ENCODE results near the gene CORO7. TPM values are rescaled to one million over a fixed set of nuclear protein-coding genes. Genes with fewer than 3 reads are reported as not detected.
"Not testable (repeated sequence)": the region's sequence is repeated elsewhere in the genome, so short reads cannot be mapped to it uniquely, and the experiment has no call there.

CORO7 gene
- polyA plus RNA-seq, 5 donors, result 13.9 to 26.1 (median 18.5) TPM

DNA sequence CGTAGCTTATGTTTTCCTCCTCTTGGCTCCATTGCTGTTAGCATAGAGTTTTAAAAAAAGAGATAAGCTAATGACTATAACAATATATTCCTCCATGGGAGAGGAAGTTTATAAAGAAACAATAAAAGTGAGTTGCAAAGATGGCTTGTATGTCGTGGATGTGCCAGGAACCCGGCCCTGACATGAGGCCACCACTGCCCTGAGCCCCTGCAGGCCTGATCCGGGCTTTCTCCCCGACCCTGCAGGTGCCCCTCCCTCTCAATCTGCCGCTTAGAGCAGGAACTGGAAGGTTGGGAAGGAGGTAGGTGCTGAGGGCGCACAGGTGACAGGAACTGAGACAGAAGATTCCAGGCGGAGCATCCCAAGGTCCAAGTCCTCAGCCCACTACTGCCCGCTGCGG, 76.9 kb downstream of the CORO7 start:
- no peak for DNase-seq

GRCh38 chr16:4338712-4339299, 77.6 kb downstream of the CORO7 start:
- no peak for DNase-seq

GRCh38 chr16:4338125-4338582, 78.2 kb downstream of the CORO7 start:
- no peak for DNase-seq

- no peak for DNase-seq
Measured at GRCh38 chr16:4337540-4338088, 78.8 kb downstream of the CORO7 start.

DNA sequence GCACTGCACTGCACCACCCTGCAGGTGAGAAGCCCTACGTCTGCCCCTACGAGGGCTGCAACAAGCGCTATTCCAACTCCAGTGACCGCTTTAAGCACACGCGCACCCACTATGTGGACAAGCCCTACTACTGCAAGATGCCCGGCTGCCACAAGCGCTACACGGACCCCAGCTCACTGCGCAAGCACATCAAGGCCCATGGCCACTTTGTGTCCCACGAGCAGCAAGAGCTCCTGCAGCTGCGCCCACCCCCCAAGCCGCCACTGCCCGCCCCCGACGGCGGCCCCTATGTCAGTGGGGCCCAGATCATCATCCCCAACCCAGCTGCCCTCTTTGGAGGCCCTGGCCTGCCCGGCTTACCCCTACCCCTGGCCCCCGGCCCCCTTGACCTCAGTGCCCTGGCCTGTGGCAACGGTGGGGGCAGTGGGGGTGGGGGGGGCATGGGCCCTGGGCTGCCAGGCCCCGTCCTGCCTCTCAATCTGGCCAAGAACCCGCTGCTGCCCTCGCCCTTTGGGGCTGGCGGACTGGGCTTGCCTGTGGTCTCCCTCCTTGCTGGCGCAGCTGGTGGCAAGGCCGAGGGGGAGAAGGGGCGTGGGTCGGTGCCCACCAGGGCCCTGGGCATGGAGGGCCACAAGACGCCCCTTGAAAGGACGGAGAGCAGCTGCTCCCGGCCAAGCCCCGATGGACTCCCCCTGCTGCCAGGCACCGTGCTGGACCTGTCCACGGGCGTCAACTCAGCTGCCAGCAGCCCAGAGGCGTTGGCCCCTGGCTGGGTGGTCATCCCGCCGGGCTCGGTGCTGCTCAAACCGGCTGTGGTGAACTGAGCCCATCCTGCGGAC, 79.5 kb downstream of the CORO7 start:
- DNase-seq, result no peak

- no peak for DNase-seq
Measured at GRCh38 chr16:4334724-4335495, 81.5 kb downstream of the CORO7 start.

DNA sequence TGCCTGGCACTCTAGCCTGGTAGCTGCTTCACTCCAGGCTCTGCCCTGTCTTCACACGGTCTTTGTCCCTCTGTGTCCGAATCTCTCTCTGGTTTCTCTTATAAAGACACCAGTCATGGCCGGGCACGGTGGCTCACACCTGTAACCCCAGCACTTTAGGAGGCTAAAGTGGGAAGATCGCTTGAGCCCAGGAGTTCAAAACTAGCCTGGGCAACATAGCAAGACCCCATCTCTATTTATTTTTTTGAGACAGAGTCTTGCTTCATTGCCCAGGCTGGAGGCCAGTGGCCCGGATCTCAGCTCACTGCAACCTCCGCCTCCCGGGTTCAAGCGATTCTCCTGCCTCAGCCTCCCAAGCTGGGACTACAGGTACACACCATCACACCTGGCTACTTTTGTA, 82.7 kb downstream of the CORO7 start:
- DNase-seq, result not testable (repeated sequence)

DNA sequence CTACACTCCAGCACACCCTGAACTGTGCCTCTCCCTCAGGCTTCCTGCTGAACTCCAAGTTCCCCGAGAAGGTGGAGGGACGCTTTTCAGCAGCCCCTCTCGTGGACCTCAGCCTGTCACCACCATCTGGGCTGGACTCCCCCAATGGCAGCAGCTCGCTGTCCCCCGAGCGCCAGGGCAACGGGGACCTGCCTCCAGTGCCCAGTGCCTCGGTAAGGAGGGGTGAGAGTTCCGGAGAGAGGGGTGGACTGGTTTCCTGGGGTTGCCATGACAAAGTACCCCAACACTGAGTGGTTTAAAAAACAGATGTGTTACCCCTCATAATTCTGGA, 83.1 kb downstream of the CORO7 start:
- no peak for DNase-seq

DNA sequence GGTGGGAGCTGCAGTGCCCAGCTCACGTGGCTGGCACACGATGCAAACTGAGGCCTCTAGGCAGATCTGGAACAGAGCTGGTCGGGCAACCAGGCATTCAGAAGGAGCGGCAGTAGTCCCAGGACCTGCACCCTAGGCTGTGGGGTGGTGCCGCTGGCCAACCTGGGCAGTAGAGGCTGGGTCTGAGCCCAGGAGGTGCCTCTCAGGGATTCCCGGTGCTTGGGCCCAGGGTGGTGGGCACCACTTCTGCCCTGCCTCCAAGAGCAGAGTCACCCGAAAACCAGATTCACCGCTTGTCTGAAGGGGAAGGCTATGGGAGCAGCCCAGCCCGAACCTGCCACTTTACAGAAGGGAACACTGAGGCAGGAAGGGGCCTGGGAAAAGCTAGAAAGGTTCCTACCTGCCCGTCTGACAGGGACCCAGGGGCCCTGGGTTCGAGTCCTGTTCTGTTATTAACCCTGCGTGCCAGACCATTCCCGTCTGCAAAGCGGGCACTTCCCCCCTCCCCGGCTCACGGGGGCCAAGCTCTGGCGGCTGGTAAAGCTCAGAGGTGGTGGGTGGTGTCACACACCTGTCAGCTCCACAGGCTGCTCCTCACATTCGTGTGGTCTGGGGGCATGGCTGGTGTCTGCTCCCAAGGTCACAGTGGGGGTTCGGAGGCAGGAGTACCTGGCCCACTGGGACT, 83.6 kb downstream of the CORO7 start:
- DNase-seq, result no peak

- DNase-seq, result no peak
Measured at GRCh38 chr16:4332083-4332482, 84.3 kb downstream of the CORO7 start.

DNA sequence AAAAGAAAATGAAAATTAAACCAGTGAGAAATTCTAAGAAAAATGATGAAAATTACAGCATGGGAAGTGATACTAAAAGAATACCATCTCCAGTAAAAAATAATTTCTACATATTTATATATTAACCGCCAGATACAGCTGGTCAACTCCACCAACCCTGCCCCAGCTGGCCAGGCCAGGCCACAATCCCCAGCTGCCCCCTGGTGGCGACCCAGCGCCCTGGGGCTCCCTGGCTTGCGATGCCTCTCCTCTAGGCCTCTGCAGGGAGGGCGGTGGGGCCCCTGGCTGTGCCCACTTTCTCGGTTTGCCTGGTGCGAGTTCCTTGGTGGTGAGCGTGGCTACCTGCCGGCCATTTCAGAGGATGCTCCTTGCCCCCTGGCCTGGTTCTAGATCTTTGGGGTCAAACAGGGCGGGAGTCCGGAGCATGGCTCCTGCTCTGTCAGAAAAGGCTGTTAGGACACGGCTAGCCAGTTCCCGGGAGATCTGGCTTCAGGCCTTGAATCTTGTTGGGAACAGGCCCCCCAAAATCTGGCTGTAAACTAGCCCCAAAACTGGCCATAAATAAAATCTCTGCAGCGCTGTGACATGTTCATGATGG, 86.0 kb downstream of the CORO7 start:
- DNase-seq, result no peak

DNA sequence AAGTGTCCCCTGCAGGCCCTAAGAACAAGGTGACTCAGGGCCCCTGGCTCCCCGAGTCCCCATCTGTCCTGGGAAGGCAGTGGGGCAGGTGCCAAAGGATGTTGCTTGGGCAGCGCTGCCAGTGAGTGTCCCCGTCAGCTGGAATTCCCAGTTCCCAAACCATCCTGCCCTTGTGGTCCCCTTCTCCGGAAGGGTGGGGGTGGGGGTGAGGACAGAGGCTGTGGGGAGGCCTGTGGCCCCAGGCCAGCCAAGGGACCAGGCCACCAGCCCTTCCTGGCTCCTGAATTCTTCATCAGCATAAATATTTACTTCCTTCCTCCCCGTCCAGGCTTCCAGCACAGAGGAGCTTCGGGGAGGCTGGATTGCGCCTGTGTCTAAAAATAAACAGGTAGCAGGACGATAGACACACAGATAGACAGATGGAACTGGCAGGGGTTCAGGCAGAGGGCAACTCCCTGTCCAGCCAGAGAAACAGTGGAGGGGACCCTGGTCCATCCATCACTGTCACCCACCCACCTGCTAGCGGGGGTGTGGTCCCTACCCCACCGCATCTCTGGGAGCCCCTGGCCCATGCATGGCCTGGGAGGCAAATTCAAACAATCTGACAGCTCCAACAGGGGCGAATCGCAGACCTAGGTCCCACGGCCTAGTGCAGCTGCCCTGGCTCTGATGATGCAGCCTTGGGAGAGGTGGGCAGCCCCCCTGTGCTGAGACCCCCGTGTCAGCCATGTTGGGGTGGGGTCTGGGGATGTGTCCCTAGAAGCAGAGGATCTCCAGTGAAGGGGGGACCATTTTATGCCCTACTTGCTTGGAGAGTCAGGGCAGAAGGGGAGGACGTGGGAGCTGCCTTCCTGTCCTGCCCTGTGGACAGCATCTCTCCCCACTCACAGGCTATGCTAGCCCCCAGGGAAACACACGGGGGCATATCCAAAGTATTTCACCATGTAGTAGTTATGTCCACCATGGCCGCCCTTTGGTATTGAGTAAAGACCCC, 87.3 kb downstream of the CORO7 start:
- no peak for DNase-seq

GRCh38 chr16:4328046-4328781, 88.2 kb downstream of the CORO7 start:
- DNase-seq, result peak in 1 of 2 donors; percentile 82

GRCh38 chr16:4327386-4328045, 88.9 kb downstream of the CORO7 start:
- no peak for DNase-seq

DNA sequence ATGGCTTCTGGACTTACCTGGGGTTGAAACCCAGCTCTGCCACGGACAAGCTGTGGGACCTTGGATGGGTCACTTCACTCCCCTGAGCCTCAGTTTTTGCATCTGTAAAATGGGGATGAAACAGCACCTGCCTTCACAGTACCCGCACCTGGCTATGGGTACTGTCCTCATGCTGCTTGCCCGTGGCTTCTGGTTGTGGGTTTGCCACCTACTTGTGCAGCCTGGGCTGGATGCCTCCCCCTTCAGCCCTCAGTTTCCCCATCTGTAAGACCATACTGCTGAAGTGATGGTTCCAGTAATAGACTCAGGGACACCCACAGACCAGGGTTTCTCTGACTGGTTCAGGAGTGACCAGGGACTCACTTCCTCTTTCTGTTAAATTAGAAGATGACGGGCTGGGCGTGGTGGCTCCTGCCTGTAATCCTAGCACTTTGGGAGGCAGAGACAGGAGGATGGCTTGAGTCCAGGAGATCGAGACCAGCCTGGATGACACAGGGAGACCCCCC, 91.1 kb downstream of the CORO7 start:
- no peak for DNase-seq

- no peak for DNase-seq
Measured at GRCh38 chr16:4324492-4325252, 91.7 kb downstream of the CORO7 start.

GRCh38 chr16:4323845-4324488, 92.4 kb downstream of the CORO7 start:
- DNase-seq, result no peak

Measured in right lung (tissue), 5 donors.